ENCODE measurements around the gene EDC3. TPM values are rescaled to one million over a fixed set of nuclear protein-coding genes. Genes with fewer than 3 reads are reported as not detected.

The EDC3 gene
- total RNA-seq, 2 donors from 2014 or later, result 11.5 to 16.2 TPM

DNA sequence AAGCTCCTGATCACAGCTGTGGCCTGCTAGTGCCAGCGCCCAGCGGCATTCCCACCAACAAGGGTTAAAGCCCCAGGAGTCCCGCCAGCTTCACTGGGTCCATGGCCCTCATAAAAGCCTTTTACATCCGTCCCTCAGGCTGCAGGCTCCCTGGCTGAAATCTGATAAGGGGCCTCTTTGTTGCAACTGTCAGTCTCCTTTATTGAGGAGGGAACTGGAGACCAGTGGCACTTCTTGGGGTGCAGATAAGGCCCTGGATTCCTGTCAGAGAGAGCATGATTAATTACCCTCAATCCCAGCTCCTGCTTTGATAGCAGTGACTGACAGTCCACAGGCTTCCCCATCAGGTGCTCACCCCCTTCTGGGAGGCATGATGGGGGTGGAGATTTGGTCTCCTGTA, 111.0 kb downstream of the EDC3 start:
- peaks cover 7% of the 10 kb centered on the region for H3K36me3 ChIP-seq
- no peaks in the 10 kb centered on the region for H3K9me3 ChIP-seq
- ATAC-seq (ENCODE audit: insufficient number of reproducible peaks, low FRiP score, low read depth) (no peak), DNase-seq (ENCODE audit: low spot score) (no peak)
- peaks cover 10 to 11% of the 10 kb centered on the region in 2 donors for H3K4me1 ChIP-seq (ENCODE audit: control insufficient read depth in 1 of 2, low read depth in 2 of 2)
- H3K27ac ChIP-seq, result no peak overlapping the region
- no peak overlapping the region for H3K4me3 ChIP-seq
- TF ChIP-seq, protein P1, sequence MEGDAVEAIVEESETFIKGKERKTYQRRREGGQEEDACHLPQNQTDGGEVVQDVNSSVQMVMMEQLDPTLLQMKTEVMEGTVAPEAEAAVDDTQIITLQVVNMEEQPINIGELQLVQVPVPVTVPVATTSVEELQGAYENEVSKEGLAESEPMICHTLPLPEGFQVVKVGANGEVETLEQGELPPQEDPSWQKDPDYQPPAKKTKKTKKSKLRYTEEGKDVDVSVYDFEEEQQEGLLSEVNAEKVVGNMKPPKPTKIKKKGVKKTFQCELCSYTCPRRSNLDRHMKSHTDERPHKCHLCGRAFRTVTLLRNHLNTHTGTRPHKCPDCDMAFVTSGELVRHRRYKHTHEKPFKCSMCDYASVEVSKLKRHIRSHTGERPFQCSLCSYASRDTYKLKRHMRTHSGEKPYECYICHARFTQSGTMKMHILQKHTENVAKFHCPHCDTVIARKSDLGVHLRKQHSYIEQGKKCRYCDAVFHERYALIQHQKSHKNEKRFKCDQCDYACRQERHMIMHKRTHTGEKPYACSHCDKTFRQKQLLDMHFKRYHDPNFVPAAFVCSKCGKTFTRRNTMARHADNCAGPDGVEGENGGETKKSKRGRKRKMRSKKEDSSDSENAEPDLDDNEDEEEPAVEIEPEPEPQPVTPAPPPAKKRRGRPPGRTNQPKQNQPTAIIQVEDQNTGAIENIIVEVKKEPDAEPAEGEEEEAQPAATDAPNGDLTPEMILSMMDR (IDR thresholded peaks at IDR 0.05), result no peak
- no peaks in the 10 kb centered on the region for H3K27me3 ChIP-seq (replicated peaks; ENCODE audit: insufficient read depth)

DNA sequence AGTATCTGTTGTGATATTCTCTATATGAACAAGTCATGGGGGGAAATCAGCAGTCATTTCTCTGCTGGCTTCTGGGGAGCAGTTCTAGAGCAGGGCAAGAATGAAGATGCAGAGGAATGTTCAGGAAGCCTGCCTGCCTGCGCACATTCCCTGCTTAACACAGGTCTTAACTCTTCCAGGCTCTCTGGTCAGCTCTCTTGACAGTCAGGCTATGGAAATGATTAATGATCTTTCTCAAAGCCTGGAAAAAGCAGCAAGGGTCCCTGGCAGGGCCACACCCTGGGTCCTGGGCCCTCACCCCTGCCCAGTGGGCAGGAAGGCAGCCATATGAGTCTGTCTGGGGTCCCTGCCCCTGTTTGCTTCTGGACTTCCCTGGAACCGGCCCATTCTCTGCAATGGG, 111.6 kb downstream of the EDC3 start:
- ATAC-seq (ENCODE audit: insufficient number of reproducible peaks, low FRiP score, low read depth), result no peak
- H3K4me1 ChIP-seq (ENCODE audit: control insufficient read depth in 1 of 2, low read depth in 2 of 2), result peaks cover 9% of the 10 kb centered on the region in 2 donors
- H3K4me3 ChIP-seq, result no peak overlapping the region
- DNase-seq (ENCODE audit: low spot score), result no peak
- H3K36me3 ChIP-seq, result peaks cover 6% of the 10 kb centered on the region
- TF ChIP-seq, protein P1 (IDR thresholded peaks at IDR 0.05), result no peak
- no peaks in the 10 kb centered on the region for H3K9me3 ChIP-seq
- H3K27ac ChIP-seq, result no peak overlapping the region
- no peaks in the 10 kb centered on the region for H3K27me3 ChIP-seq (replicated peaks; ENCODE audit: insufficient read depth)

Other genes starting within 250 kb of the EDC3 start
- 10 to 100 TPM; 41.1 to 70.5 TPM for gene UBL7, start 234.9 kb downstream of the EDC3 start, total RNA-seq
- 10 to 100 TPM in 1 of 2 donors, 1 to 10 TPM in 1; 8.9 to 15.0 TPM for gene ARID3B, start 154.8 kb downstream of the EDC3 start, total RNA-seq
- 100 to 1,000 TPM; 114 to 156 TPM for gene CLK3, start 80.2 kb downstream of the EDC3 start, total RNA-seq
- gene CYP1A1, start 29.5 kb upstream of the EDC3 start, total RNA-seq, result under 1 TPM in 1 of 2 donors, not detected in 1; 0.54 TPM
- not detected for gene CYP1A2, start 52.8 kb upstream of the EDC3 start, total RNA-seq
- 10 to 100 TPM; 32.7 to 61.6 TPM for gene CSK, start 86.1 kb upstream of the EDC3 start, total RNA-seq
- not detected for gene LMAN1L, start 116.8 kb upstream of the EDC3 start, total RNA-seq
- gene CPLX3, start 130.6 kb upstream of the EDC3 start, total RNA-seq, result not detected
- gene ULK3, start 147.1 kb upstream of the EDC3 start, total RNA-seq, result 10 to 100 TPM; 34.9 to 72.2 TPM
- 10 to 100 TPM; 62.1 to 84.5 TPM for gene SCAMP2, start 177.3 kb upstream of the EDC3 start, total RNA-seq
- 10 to 100 TPM; 45.6 to 65.5 TPM for gene MPI, start 194.0 kb upstream of the EDC3 start, total RNA-seq
- 10 to 100 TPM; 61.1 to 85.6 TPM for gene FAM219B, start 210.8 kb upstream of the EDC3 start, total RNA-seq
- gene COX5A, start 242.0 kb upstream of the EDC3 start, total RNA-seq, result 10 to 100 TPM; 45.2 to 66.3 TPM